Activated naive CD4-positive, alpha-beta T cell treated with anti-CD3 and anti-CD28 coated beads for 36 hours (primary cell): Measurements from ENCODE around the gene SBK1. TPM values are rescaled to one million over a fixed set of nuclear protein-coding genes. Genes with fewer than 3 reads are reported as not detected.

ENCODE experiments used
- CTCF ChIA-PET: fragments of 350-600 bp; sonication (Branson Sonifier 250); formaldehyde crosslinking; loops from one replicate; lab custom pipeline; 2021; ENCODE audit warnings: antibody characterized with exemption; lab: Charles Lee
- DNase-seq: peaks from one replicate; pipeline ENCODE4 v3.0.0-alpha.2; 2020
- H3K27ac Mint-ChIP-seq: one replicate; pipeline ENCODE4 v1.8.0; 2021; ENCODE audit warnings: mild to moderate bottlenecking, mixed read lengths
- H3K27me3 Mint-ChIP-seq: one replicate; pipeline ENCODE4 v1.8.0; 2021; ENCODE audit warnings: low read depth, mixed read lengths
- H3K36me3 Mint-ChIP-seq: one replicate; pipeline ENCODE4 v1.8.0; 2021; ENCODE audit warnings: low read depth, mixed read lengths
- H3K4me1 Mint-ChIP-seq: one replicate; pipeline ENCODE4 v1.8.0; 2021; ENCODE audit warnings: low read depth, mixed read lengths
- H3K4me3 Mint-ChIP-seq: one replicate; pipeline ENCODE4 v1.8.0; 2021; ENCODE audit warnings: mild to moderate bottlenecking, moderate library complexity, mixed read lengths
- H3K9me3 Mint-ChIP-seq: one replicate; pipeline ENCODE4 v1.8.0; 2021; ENCODE audit warnings: mixed read lengths
- intact Hi-C: fragments of 100-400 bp; cut with micrococcal nuclease; formaldehyde crosslinking; loops from one replicate; pipeline ENCODE4 v1.15.1; 2023
- total RNA-seq, 2 experiments: library from RNA; stranded (reverse); gene quantifications; one replicate each; pipeline ENCODE4 v1.2.3, GENCODE V29; 2021

The SBK1 gene
- total RNA-seq, 2 experiments from 2014 or later: 2.8 to 3.4 TPM

DNA sequence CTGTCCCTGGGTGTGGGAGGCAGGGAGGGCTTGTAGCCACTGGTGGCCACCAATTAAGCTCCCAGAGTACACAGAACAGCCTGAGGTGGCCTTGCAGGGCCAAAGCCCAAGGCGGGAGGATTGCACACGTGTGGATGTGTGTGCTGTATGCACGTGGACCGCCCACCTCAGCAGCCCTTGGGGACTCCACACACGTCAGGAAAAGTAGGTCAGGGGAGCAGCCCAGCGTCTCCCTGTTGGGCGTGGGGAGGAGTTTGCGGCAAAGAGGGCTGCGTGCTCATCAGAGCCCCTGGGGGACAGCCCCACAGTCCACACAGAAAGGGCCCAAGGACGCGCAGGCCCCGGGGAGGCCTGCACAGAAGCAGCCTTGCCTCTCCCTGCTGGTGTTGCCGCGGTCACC, 19.6 kb downstream of the SBK1 start:
- H3K9me3 Mint-ChIP-seq: no peaks in the 10 kb centered on the region
- no peak overlapping the region for H3K4me3 Mint-ChIP-seq
- intact Hi-C loops: no loop called here

DNA sequence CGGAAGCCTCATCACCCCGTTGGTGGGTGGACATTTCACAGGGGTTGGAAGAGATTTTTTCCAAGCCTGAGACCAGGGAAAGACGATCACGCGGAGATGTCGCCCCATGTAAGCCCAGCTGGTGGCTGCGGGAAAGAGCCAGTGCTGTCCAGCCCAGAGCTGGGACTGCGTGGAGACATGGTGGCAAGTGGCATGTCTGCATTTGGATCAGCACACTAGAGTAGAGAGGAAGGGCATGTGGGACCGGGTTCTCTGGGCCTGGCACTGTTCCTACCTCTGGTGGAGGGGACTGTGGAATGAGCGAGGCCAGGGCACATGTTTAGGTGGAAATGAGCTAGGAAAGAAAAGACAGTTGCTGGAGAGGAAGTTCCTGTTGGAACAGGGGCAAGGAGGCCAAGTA, 20.0 kb downstream of the SBK1 start:
- CTCF ChIA-PET: interaction anchor here (1.2 to 11.1 kb wide), 2 partner anchors 9 to 32 kb away, joined by 3 to 164 read pairs; no protein-coding TSS in a partner anchor
- no peak for DNase-seq
- H3K27ac Mint-ChIP-seq: peak overlapping the region; percentile 39
- H3K27me3 Mint-ChIP-seq: no peaks in the 10 kb centered on the region
- H3K4me1 Mint-ChIP-seq: peaks cover 62% of the 10 kb centered on the region
- H3K4me3 Mint-ChIP-seq: no peak overlapping the region
- intact Hi-C loops: no loop called here
- H3K9me3 Mint-ChIP-seq: no peaks in the 10 kb centered on the region
- no peaks in the 10 kb centered on the region for H3K36me3 Mint-ChIP-seq

More for the DNA sequence above, 19.6 kb downstream of the SBK1 start:
- Mint-ChIP-seq H3K36me3 (no peaks in the 10 kb centered on the region), H3K4me1 (peaks cover 59% of the 10 kb centered on the region), H3K27ac (no peak overlapping the region), H3K27me3 (no peaks in the 10 kb centered on the region)
- DNase-seq: no peak
- CTCF ChIA-PET: interaction anchor here (3.8 to 11.1 kb wide), 2 partner anchors 9 to 31 kb away, joined by 18 to 164 read pairs; no protein-coding TSS in a partner anchor

DNA sequence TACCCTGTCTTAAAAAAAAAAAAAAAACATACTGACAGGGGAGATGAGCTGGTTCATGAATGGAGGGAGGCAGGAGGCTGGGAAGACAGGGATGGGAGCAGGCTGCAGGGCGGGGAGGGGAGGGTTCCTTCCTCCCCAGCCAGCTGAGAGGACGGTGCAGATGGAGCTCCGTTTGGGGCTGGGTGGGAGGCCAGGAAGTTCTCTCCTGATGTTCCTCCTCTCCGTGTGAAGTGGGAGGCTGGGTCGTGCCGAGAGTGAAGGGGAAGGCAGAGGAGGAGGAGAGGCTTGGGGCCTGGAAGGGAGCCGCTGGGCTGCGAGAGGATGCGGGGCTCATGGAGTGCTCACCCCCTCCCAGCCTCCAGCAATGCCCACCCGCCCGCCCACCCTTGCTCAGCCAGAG, 21.3 kb downstream of the SBK1 start:
- CTCF ChIA-PET: interaction anchor here (1.2 to 11.1 kb wide), 2 partner anchors 7 to 33 kb away, joined by 3 to 164 read pairs; no protein-coding TSS in a partner anchor
- no peak for DNase-seq
- H3K9me3 Mint-ChIP-seq: no peaks in the 10 kb centered on the region
- no peak overlapping the region for H3K27ac Mint-ChIP-seq
- no peaks in the 10 kb centered on the region for H3K36me3 Mint-ChIP-seq
- intact Hi-C loops: no loop called here
- H3K4me1 Mint-ChIP-seq: peaks cover 64% of the 10 kb centered on the region
- no peak overlapping the region for H3K4me3 Mint-ChIP-seq
- H3K27me3 Mint-ChIP-seq: no peaks in the 10 kb centered on the region

DNA sequence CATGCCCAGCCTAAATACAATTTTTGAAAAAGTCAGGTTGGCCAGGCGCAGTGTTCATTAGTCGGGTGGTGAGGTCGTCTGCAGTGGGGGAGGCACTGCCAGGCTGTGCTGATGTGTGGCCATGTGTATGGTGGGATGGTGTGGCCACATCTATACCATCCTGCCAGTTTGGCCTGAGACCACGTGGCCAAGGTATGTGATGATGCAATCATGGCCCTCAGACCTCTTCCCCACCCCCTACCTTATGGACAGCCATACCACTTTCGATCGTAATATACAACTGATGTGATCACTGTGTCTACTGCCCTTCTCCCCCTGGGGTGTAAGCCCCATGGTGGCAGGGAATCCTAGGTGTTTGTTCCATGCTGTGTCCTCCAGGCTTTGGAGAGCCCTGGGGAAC, 23.7 kb downstream of the SBK1 start:
- no peaks in the 10 kb centered on the region for H3K36me3 Mint-ChIP-seq
- H3K4me1 Mint-ChIP-seq: peaks cover 41% of the 10 kb centered on the region
- H3K27ac Mint-ChIP-seq: no peak overlapping the region
- CTCF ChIA-PET: interaction anchor here (0.6 to 11.1 kb wide), 12 partner anchors 11 to 319 kb away, joined by 3 to 164 read pairs (median 6); partner anchors contain the start of gene SBK1
- H3K9me3 Mint-ChIP-seq: no peaks in the 10 kb centered on the region
- H3K27me3 Mint-ChIP-seq: no peaks in the 10 kb centered on the region
- no peak for DNase-seq
- H3K4me3 Mint-ChIP-seq: no peak overlapping the region
- intact Hi-C loops: no loop called here

DNA sequence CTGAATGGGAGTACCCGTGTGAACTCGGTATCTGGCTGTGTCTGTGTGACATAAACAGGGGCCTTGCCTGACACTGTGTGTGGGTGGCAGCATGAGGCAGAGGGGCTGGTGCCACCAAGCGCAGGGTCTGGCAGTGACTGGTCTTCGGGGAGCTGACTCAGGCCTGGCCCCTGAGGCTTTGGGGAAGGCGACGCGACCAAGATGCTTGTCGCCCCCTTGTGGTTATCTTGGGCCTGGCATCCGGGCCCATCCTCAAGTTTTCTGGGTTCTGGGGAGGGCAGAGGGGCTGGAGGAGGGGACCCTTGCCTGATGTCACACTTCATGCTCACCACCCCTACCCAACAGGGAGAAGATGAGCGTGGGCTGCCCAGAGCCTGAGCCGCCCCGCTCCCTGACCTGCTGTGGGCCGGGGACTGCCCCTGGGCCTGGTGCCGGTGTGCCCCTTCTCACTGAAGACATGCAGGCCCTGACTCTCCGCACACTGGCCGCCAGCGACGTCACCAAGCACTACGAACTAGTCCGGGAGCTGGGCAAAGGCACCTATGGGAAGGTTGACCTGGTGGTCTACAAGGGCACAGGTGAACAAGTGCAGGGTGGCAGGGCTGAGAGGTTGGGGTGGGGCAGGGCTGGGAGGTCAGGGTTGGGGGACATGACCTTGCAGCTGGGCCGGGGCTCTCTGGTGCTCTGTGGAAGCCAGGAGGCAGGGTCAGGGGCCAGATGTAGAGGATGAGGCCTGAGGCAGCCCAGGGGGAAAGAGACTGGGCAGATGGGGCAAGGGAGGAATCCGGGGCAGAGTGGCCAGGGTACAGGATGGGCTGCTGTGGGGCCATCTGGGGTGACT, 24.9 kb downstream of the SBK1 start:
- Mint-ChIP-seq H3K4me1 (peaks cover 30% of the 10 kb centered on the region), H3K36me3 (no peaks in the 10 kb centered on the region), H3K27me3 (no peaks in the 10 kb centered on the region), H3K9me3 (no peaks in the 10 kb centered on the region), H3K27ac (no peak overlapping the region), H3K4me3 (no peak overlapping the region)
- intact Hi-C loops: loop anchor here (1.0 kb wide), 2 partner anchors 40 to 180 kb away; no protein-coding TSS in a partner anchor
- peak; percentile 82 for DNase-seq
- CTCF ChIA-PET: interaction anchor here (0.7 to 11.1 kb wide), 16 partner anchors 8 to 146 kb away, joined by 3 to 164 read pairs (median 5); partner anchors contain the start of genes SBK1 and XPO6

DNA sequence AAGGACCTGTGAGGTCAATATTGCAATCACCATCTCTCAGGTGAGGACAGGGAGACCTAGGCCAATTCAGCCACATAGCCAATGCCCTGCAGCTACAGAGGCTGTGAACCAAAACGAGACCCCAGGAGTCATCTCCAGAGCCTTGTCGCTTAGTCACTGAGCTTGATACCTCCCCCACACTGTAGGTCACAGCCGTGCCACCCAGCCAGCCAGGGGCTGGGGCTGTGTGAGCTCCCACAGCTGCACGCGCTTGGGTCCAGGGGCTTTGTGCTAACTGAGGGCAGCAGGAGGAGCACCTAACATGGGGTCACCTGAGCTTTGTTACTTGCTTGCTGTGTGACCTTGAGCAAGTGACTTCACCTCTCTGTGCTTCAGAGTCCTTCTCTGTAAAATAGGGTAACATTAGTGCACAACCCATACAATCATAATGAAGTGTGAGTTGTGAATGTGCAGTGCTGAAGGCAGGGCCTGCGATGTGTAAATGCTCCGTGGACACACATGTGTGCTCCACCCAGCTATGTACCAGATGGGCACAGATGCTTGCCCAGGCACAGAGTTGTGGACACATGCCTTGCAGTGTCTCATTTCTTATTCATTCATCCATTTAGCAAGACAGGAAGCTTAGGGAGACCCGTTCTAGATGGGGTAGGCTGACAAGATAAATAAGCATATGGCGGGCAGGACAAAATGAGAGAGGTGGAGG, 25.9 kb downstream of the SBK1 start:
- Mint-ChIP-seq H3K9me3 (no peaks in the 10 kb centered on the region), H3K27me3 (no peaks in the 10 kb centered on the region), H3K27ac (no peak overlapping the region), H3K4me3 (no peak overlapping the region), H3K4me1 (peaks cover 21% of the 10 kb centered on the region), H3K36me3 (no peaks in the 10 kb centered on the region)
- CTCF ChIA-PET: interaction anchor here (0.7 to 11.1 kb wide), 11 partner anchors 9 to 146 kb away, joined by 3 to 164 read pairs (median 4); partner anchors contain the start of genes SBK1 and XPO6
- DNase-seq: no peak
- intact Hi-C loops: no loop called here

DNA sequence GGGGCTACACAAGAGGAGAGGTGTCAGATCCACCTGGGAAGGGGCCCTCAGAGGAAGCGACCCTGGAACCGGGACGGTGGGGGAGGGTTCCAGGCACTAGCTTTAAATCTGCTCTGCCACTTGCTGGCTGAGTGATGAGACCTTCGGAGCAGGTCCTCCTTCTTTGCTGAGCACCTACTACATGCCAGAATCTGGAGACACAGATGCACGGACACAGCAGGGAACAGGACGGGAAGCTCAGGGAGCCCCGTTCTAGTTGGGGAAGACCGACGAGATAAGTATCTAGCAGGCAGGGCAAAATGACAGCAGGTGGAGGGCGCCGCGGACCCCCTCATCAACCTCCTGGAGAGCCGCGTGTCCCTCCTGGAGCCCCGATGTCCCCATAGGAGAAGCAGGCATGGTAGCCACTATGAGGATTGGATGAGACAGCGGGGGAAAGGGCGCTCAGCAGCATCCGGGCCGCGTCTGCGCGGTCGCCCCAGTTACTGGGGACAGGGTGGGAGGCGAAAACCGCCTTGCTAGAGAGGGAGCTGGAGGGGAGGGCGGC, 27.2 kb downstream of the SBK1 start:
- Mint-ChIP-seq H3K36me3 (no peaks in the 10 kb centered on the region), H3K9me3 (no peaks in the 10 kb centered on the region), H3K27me3 (no peaks in the 10 kb centered on the region), H3K4me1 (peaks cover 13% of the 10 kb centered on the region), H3K27ac (no peak overlapping the region), H3K4me3 (no peak overlapping the region)
- DNase-seq: no peak
- intact Hi-C loops: no loop called here
- CTCF ChIA-PET: interaction anchor here (0.6 to 11.1 kb wide), 7 partner anchors 10 to 211 kb away, joined by 3 to 164 read pairs (median 4); no protein-coding TSS in a partner anchor

DNA sequence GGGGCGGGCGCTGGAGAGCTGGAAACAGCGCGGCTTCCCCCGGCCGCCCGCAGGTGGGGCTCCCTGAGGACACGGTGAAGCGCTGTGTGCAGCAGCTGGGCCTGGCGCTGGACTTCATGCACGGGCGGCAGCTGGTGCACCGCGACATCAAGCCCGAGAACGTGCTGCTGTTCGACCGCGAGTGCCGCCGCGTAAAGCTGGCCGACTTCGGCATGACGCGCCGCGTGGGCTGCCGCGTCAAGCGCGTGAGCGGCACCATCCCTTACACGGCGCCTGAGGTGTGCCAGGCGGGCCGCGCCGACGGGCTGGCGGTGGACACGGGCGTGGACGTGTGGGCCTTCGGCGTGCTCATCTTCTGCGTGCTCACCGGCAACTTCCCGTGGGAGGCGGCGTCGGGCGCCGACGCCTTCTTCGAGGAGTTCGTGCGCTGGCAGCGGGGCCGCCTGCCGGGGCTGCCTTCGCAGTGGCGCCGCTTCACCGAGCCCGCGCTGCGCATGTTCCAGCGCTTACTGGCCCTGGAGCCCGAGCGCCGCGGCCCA, 27.8 kb downstream of the SBK1 start:
- Mint-ChIP-seq H3K4me3 (no peak overlapping the region), H3K9me3 (no peaks in the 10 kb centered on the region), H3K36me3 (no peaks in the 10 kb centered on the region), H3K27ac (no peak overlapping the region), H3K27me3 (no peaks in the 10 kb centered on the region), H3K4me1 (peaks cover 10% of the 10 kb centered on the region)
- no peak for DNase-seq
- intact Hi-C loops: no loop called here
- CTCF ChIA-PET: interaction anchor here (0.6 to 11.1 kb wide), 6 partner anchors 10 to 229 kb away, joined by 3 to 164 read pairs (median 4); no protein-coding TSS in a partner anchor

DNA sequence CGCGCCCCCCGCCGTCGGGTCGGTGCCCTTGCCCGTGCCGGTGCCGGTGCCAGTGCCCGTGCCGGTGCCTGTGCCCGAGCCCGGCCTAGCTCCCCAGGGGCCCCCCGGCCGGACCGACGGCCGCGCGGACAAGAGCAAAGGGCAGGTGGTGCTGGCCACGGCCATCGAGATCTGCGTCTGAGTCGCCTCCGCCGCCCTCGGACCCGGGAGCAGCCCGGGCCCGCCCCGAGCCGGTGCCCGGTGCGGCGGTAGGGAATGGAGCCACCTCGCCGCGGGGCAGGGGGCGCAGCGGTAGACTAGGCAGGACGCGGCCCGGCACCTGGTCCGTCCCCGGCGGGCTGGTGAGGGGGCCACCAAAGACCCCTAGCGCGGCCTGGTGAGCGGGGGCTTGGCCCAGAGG, 28.4 kb downstream of the SBK1 start:
- Mint-ChIP-seq H3K36me3 (no peaks in the 10 kb centered on the region), H3K9me3 (no peaks in the 10 kb centered on the region), H3K27ac (no peak overlapping the region), H3K4me1 (peaks cover 9% of the 10 kb centered on the region), H3K4me3 (no peak overlapping the region), H3K27me3 (no peaks in the 10 kb centered on the region)
- DNase-seq: no peak
- intact Hi-C loops: loop anchor here (1.0 kb wide), 1 partner anchor 229 kb away; no protein-coding TSS in a partner anchor
- CTCF ChIA-PET: interaction anchor here (0.6 to 2.8 kb wide), 5 partner anchors 8 to 230 kb away, joined by 3 to 19 read pairs (median 3); no protein-coding TSS in a partner anchor

DNA sequence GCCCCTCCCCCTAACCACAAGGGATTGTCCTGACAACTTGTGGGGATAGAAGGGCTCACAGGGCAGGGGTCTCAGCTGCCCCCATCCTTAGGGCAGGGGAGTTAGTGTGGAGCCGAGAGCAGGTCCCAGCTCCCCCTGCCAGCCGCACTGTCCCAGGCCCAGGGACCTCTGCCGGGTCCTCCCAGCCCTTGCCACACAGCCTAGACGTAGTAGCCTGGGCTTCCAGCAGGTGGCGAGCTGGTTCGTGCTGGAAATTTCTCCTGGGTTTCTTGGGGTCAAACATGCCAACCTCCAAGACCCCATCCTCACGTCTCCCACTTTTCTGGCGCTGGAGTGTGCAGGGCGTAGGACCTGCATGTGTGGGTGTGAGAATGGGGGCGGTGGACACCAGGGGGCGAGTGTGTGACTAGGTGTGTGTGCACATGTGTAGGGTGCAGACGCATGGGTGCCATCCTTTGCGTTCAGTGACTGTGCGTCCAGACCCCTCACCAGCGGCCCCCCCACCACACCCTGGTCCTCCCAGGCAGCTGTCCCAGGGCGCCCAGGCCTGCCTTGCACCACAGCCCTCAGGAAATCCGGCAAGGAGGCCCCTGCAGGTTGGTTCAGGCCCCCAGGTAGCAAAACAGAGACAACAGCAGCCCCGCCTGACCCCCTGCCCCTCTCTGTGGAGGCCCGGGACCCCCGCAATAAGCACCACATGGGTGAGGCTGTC, 29.5 kb downstream of the SBK1 start:
- H3K9me3 Mint-ChIP-seq: no peaks in the 10 kb centered on the region
- CTCF ChIA-PET: interaction anchor here (0.6 to 2.8 kb wide), 13 partner anchors 9 to 158 kb away, joined by 3 to 19 read pairs (median 4); no protein-coding TSS in a partner anchor
- H3K4me1 Mint-ChIP-seq: peaks cover 6% of the 10 kb centered on the region
- no peak overlapping the region for H3K27ac Mint-ChIP-seq
- H3K27me3 Mint-ChIP-seq: no peaks in the 10 kb centered on the region
- no peak overlapping the region for H3K4me3 Mint-ChIP-seq
- DNase-seq: peak; percentile 61
- H3K36me3 Mint-ChIP-seq: no peaks in the 10 kb centered on the region
- intact Hi-C loops: loop anchor here (1.0 kb wide), 1 partner anchor 227 kb away; no protein-coding TSS in a partner anchor
